DMS 273 treated with DMSO at 0.1 percent for 48 hours (cell line): Measurements from ENCODE around the gene GTPBP1.
A peak's percentile ranks its signal among the peaks of the same experiment; 100 is the strongest.

Experiments used
- DNase-seq: peaks from one replicate; lab custom pipeline; 2025; lab: John Stamatoyannopoulos, UW

Gene GTPBP1

GRCh38 chr22:38705235-38706100 is at the start of gene GTPBP1:
GTPBP1 (plus strand) TSS chr22:38705944; CDS start chr22:38705956, 12 bp downstream.
- DNase-seq: peak; percentile 99

- DNase-seq: peak; percentile 77
These were observed 49.3 kb upstream of the GTPBP1 start, which contains the start of the genes CBY1 and FAM227A for GRCh38 chr22:38656256-38657044. CBY1 (plus strand) TSS chr22:38656638; CDS start chr22:38668055, 11,417 bp downstream. FAM227A (minus strand) TSS chr22:38656392; CDS start chr22:38650168, 6,224 bp downstream.

GRCh38 chr22:38657045-38657909 is 48.5 kb upstream of the GTPBP1 start:
- no peak for DNase-seq

GRCh38 chr22:38674888-38675287 is 30.9 kb upstream of the GTPBP1 start:
- DNase-seq: no peak

- no peak for DNase-seq
These were observed 29.9 kb upstream of the GTPBP1 start for GRCh38 chr22:38675833-38676232.

GRCh38 chr22:38681582-38682335 is 24.0 kb upstream of the GTPBP1 start, which contains the start of gene TOMM22:
TOMM22 (plus strand) TSS chr22:38681957; CDS start chr22:38681979, 22 bp downstream.
- DNase-seq: peak; percentile 22

GRCh38 chr22:38684895-38685294 is 20.8 kb upstream of the GTPBP1 start:
- DNase-seq: no peak

- no peak for DNase-seq
These were observed 20.0 kb upstream of the GTPBP1 start for GRCh38 chr22:38685761-38686160.

GRCh38 chr22:38689651-38690050 is 16.1 kb upstream of the GTPBP1 start:
- no peak for DNase-seq

GRCh38 chr22:38694049-38694448 is 11.7 kb upstream of the GTPBP1 start:
- DNase-seq: no peak

GRCh38 chr22:38694940-38695339 is 10.8 kb upstream of the GTPBP1 start:
- DNase-seq: no peak

GRCh38 chr22:38696606-38697424 is 8.9 kb upstream of the GTPBP1 start:
- DNase-seq: no peak

GRCh38 chr22:38697425-38698089 is 8.2 kb upstream of the GTPBP1 start:
- DNase-seq: no peak

GRCh38 chr22:38698407-38699094 is 7.2 kb upstream of the GTPBP1 start:
- no peak for DNase-seq

GRCh38 chr22:38699143-38699542 is 6.6 kb upstream of the GTPBP1 start:
- DNase-seq: no peak

GRCh38 chr22:38699784-38700183 is 6.0 kb upstream of the GTPBP1 start:
- no peak for DNase-seq

GRCh38 chr22:38700270-38700788 is 5.4 kb upstream of the GTPBP1 start:
- DNase-seq: no peak

- DNase-seq: peak; percentile 40
These were observed 4.7 kb upstream of the GTPBP1 start, which contains the start of gene JOSD1 for GRCh38 chr22:38700789-38701628. JOSD1 (minus strand) TSS chr22:38700943; CDS start chr22:38699987, 956 bp downstream.
